IMR-90 (cell line): ENCODE results near the gene ADGB.

Experiments
- CEBPB ChIP-seq: IDR thresholded peaks from 2 replicates; pipeline ENCODE4 v1.6.1; 2012; ENCODE audit warnings: low read depth, low read length, improper control_type of control experiment
- CHD1 ChIP-seq: IDR thresholded peaks from 2 replicates; pipeline ENCODE4 v1.6.1; 2012; ENCODE audit warnings: low read depth, low read length, improper control_type of control experiment
- CTCF ChIP-seq: conservative IDR thresholded peaks from 2 replicates; pipeline ENCODE4 v1.5.1; 2012; ENCODE audit warnings: mild to moderate bottlenecking, low read depth, low read length, improper control_type of control experiment
- FOS ChIP-seq: fragments of 150-350 bp; IDR thresholded peaks from 2 replicates; pipeline ENCODE4 v1.6.1; 2016; ENCODE audit warnings: low read depth, low read length
- POLR2A ChIP-seq: IDR thresholded peaks from 2 replicates; pipeline ENCODE4 v1.6.1; 2012; ENCODE audit warnings: mild to moderate bottlenecking, low read depth, low read length
- RCOR1 ChIP-seq: IDR thresholded peaks from 2 replicates; pipeline ENCODE4 v1.6.1; 2012; ENCODE audit warnings: mild to moderate bottlenecking, low read length, improper control_type of control experiment; ENCODE audit not compliant: insufficient replicate concordance

- no peak for TF ChIP-seq CTCF
- no peak for TF ChIP-seq POLR2A
- no peak for TF ChIP-seq RCOR1
- no peak for TF ChIP-seq FOS
- TF ChIP-seq CEBPB: no peak
- no peak for TF ChIP-seq CHD1
These were observed 207.0 kb downstream of the ADGB start for GRCh38 chr6:146805546-146806325.
